Hindlimb muscle (tissue), 1 donor: ENCODE results near the gene EML3. TPM values are rescaled to one million over a fixed set of nuclear protein-coding genes. Genes with fewer than 3 reads are reported as not detected.
"Not testable (repeated sequence)": the region's sequence is repeated elsewhere in the genome, so short reads cannot be mapped to it uniquely, and the experiment has no call there.

Experiments used
- DNase-seq: peaks from one replicate; pipeline ENCODE4 v3.0.0-alpha.2; 2013
- polyA plus RNA-seq: library from polyadenylated mRNA; unstranded; fragments of 120-200 nt; gene quantifications from one replicate; pipeline ENCODE4 v1.2.1, GENCODE V29; 2013; ENCODE audit not compliant: insufficient read length

The EML3 gene
- polyA plus RNA-seq, 1 donor: 20.7 TPM

DNA sequence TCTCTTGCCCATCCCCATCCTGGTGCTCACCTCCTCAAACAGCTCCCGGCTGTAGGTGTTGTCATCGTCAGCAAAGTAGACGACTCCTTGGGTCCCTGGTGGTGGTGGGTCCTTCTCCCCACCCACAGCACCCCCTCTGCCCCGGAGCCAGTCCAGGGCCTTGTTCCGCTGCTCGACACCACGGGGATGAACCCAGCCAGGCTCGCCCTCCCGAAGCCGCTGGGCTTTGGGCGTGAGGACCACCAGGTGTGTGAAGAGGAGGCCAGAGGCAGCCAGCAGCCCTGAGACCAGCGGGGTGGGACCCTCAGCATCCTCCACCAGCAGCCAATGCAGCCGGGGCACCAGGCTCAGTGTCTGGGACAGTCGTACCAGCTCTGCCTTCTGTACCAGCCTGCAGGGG is 4.4 kb upstream of the EML3 start:
- not testable (repeated sequence) for DNase-seq

DNA sequence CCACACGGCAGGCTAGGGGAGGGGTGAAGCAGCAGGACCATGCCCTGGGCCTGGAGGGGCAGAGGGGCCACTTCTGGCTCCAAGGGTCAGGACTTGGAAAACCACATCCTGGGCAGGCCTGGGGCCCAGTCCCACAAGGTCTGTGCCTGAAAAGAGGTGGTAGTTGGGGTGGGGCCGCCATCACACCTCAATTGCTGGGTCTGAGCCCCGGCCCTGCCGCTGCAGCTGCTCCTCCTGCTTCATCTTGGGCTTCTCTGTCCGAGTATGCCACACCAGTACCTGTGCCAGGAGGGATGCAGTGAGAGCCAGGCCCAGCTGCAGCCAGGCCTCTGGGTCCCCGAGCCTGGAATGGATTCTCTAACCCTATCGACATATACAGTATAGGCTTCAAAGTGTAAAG is 2.9 kb upstream of the EML3 start:
- DNase-seq: no peak

- DNase-seq: no peak
Observed at GRCh38 chr11:62614275-62614674, 1.7 kb upstream of the EML3 start.

GRCh38 chr11:62613291-62613778 is 760 bp upstream of the EML3 start:
- DNase-seq: no peak

DNA sequence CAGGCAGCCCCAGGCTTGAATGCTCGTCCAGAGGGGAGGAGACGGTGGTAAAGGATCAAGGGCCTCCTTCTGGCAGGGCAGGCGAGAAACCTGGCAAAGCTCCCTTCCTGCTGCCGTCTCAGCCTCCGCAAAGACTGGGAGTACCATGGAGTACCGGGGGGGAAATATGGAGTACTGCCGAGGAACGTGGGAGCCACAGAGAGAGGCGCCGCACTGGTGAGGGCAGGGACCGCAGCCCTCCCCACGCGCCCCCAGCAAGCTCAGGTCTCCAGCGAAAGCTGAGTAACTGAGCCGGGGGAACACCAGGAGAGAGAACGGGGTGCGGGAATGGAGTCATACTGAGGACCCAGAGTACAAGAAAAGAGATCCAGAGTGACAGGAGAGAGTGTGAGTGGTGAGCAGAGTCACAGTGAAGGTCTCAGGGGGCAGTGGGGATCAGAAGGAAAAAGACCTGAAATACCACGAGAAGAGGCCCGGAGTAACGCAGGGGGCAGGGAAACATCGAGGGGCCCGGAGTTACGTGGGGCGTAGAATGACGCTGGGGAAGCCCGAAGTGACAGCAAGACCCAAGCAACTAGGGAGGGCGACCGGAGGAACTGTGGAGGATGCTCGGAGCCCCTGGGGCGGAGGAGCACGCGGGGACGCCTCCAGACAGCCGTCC is 740 bp downstream of the EML3 start:
- DNase-seq: peak; percentile 67

GRCh38 chr11:62610814-62611704 is 1.5 kb downstream of the EML3 start:
- no peak for DNase-seq

DNA sequence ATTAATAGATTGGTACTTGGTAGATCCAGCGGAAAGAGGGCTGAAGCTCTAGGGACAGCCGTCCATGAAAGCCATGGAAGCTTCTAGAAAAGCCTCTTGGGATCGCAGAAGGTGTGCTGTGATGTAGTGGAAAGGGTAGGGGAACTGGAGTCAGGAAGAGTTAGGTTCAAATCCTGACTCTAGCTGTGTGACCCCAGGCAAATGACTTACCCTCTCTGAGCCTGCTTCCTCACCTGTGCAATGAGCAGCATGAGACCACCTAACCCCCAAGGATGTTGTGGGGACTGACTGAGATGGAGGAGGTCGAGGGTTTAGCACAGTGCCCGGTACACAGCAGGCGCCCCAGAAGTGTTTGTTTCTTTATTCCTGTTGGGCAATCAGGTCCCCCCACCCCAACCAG is 2.2 kb downstream of the EML3 start:
- no peak for DNase-seq

- no peak for DNase-seq
Observed at GRCh38 chr11:62608776-62609175, 3.8 kb downstream of the EML3 start.

GRCh38 chr11:62607714-62608113 is 4.9 kb downstream of the EML3 start:
- DNase-seq: no peak

GRCh38 chr11:62605902-62606301 is 6.7 kb downstream of the EML3 start:
- DNase-seq: no peak

DNA sequence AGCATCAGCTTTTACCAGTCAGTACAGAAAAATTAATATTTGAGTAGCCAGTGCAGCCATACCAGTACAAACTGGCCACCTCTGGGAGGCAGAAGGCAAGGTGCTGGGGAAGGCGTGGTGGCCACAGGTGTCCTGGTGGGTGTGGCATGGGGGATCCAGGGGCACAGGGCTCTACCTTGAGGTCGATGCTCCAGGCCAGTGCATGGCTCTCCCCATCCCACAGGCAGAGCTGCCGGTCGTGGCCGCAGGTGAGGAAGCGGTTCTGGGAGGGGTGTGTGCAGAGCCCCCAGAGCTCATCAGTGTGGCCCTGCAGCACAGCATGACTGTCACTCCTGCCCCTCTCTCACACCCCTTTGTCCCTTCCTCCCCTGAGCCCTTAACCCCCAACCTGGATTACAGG is 7.1 kb downstream of the EML3 start:
- DNase-seq: no peak

- DNase-seq: no peak
Observed at GRCh38 chr11:62604460-62605120, 8.0 kb downstream of the EML3 start.

DNA sequence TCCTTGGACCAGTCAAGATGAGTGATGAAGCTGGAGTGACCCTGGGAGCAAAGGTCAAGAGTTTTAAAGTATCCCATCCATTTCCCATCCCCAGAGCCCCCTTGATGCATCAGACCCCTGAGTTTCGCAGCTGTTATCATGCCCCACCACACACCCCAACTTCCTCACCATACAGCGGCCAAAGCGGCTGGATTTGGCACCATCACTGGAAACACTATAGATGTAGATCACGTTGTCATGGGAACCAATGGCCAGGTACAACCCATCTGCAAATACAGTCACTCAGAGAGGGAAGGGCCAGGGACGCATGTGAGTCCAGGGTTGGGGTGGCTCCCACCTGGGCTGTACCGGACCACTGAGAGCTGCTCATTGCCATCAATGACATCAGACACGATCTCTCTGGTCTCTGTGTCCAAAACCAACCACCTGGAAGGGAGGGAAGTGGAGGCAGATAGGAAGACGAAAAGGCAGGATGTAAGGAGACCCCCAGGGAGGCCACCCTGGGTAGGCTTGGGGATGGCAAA is 8.7 kb downstream of the EML3 start:
- DNase-seq: no peak

- DNase-seq: no peak
Observed at GRCh38 chr11:62603072-62603408, 9.5 kb downstream of the EML3 start.

GRCh38 chr11:62602141-62603071 is 10.2 kb downstream of the EML3 start:
- DNase-seq: peak; percentile 64

DNA sequence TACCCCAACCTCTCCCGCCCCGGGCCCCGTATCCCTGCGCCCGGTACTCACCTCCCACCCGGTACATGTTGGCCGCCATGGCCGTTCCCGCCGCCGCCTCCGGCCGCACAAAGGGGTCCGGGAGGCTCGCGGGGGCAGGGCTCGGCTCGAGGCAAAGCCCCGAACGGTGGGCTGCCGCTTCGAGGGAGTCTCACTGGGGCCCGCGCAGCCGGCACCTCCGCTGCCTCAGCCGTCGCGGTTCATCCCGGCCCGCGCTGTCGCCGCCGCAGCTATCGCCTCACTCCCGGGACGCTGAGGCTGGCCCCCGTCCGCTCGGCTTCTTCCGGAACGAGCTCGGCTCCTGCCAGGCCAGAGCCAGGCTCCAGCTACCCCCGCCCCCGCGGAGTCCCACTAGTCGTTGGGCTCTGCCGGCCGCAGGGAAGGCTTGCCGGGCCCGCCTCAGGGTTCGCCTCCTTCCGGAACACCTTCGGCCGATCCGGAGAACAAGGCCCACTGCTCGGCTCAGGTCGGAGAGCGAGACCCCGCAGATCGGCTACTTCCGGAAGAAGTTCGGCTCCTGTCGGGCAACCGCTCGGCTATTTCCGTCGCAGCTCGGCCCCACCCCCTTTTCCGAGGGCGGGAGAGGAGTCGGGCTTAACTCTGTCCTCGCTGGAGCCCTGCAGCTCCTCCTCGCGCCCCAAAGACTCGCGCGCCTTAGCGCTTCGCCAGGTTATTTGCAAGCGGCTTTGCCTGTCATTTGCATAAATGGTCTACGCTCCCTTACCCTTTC is 11.0 kb downstream of the EML3 start, which contains the start of gene MTA2:
Gene MTA2, minus strand, starts transcription at position 494 of the 769 bp plus-strand sequence. Its CDS starts 415 bp downstream, at position 79.
- DNase-seq: peak; percentile 98

DNA sequence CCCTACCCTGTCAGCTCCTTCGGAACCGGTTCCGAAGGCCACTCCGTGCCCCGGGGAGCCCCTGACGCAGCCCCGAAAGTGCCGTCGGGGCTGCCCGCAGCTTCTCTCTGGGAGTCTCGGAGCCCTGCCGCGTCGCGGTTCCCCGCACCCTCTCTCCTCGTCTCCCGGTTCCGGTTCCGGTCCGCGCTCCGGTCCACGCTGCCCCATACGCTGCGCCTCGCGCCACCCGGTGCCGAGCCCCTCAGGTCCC is 11.5 kb downstream of the EML3 start:
- no peak for DNase-seq

DNA sequence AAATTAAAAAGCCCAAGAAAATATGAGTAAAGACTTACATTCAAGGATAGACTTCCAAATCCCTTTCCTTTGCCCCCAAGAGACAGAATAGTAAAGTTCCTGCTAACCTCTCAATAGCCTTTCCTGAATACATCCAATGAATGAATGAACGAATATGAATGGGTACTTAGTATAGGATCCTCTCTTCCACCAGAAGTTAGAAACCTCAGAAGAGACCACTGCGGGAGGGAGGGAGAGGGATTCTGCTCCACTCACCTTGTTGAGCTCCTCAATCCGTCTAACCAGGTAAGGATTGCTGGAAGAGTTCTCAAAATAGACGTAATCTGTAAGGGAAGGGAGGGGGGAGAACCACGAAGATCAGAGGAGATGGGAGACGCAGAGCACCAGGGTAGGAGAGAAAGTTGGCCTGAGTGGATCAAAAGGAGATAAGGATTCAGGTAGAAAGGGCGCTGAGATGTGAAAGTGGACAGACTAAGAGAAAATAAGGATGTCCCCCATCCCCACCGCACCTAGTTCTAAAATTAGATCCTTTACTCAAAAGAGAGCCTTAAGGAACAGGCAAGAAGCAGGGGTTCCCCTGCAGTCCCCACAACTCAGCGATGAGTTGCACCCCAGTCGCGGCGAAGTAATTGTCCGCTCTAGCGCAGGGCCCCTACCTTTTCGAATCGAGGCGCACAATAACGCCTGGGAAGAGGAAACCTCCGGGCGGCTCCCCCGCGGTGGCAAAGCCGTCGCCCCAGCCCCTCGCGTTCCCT is 12.0 kb downstream of the EML3 start:
- no peak for DNase-seq

- DNase-seq: no peak
Observed at GRCh38 chr11:62599901-62600300, 12.7 kb downstream of the EML3 start.

GRCh38 chr11:62599069-62599696 is 13.4 kb downstream of the EML3 start:
- DNase-seq: peak; percentile 96
